GM12865 (cell line): Measurements from ENCODE around the gene ACTA1.
A peak's percentile ranks its signal among the peaks of the same experiment; 100 is the strongest.

ENCODE experiments used
- DNase-seq: peaks from one replicate; pipeline ENCODE4 v3.0.0; 2010; ENCODE audit warnings: low read depth
- H3K4me3 ChIP-seq: 2 replicates; pipeline ENCODE4 v1.5.1; 2011; ENCODE audit warnings: mild to moderate bottlenecking, low read depth, low read length, control low read depth
- CTCF ChIP-seq: IDR thresholded peaks from 2 replicates; pipeline ENCODE4 v1.5.1; 2011; ENCODE audit warnings: low read length, control low read depth, low read depth, inconsistent platforms; ENCODE audit not compliant: insufficient read depth; ENCODE audit errors: missing control alignments

The ACTA1 gene

GRCh38 chr1:229456016-229456415, 22.1 kb upstream of the ACTA1 start:
- TF ChIP-seq CTCF, result no peak
- no peak for DNase-seq
- no peak overlapping the region for H3K4me3 ChIP-seq

- TF ChIP-seq CTCF, result no peak
- no peak for DNase-seq
These were observed 20.2 kb upstream of the ACTA1 start for GRCh38 chr1:229454056-229454455.

GRCh38 chr1:229452956-229453801, 19.3 kb upstream of the ACTA1 start:
- TF ChIP-seq CTCF, result peak; percentile 20
- H3K4me3 ChIP-seq, result no peak overlapping the region
- DNase-seq, result peak; percentile 14

More at GRCh38 chr1:229454056-229454455, 20.2 kb upstream of the ACTA1 start:
- H3K4me3 ChIP-seq, result no peak overlapping the region

GRCh38 chr1:229448845-229449244, 15.0 kb upstream of the ACTA1 start:
- DNase-seq, result no peak
- no peak overlapping the region for H3K4me3 ChIP-seq
- TF ChIP-seq CTCF, result no peak

GRCh38 chr1:229448354-229448753, 14.5 kb upstream of the ACTA1 start:
- no peak for DNase-seq
- no peak overlapping the region for H3K4me3 ChIP-seq
- TF ChIP-seq CTCF, result no peak

- no peak for TF ChIP-seq CTCF
- H3K4me3 ChIP-seq, result no peak overlapping the region
- DNase-seq, result no peak
These were observed 13.9 kb upstream of the ACTA1 start for GRCh38 chr1:229447809-229448252.
